ENCODE data around the gene SORT1.

The SORT1 gene

DNA sequence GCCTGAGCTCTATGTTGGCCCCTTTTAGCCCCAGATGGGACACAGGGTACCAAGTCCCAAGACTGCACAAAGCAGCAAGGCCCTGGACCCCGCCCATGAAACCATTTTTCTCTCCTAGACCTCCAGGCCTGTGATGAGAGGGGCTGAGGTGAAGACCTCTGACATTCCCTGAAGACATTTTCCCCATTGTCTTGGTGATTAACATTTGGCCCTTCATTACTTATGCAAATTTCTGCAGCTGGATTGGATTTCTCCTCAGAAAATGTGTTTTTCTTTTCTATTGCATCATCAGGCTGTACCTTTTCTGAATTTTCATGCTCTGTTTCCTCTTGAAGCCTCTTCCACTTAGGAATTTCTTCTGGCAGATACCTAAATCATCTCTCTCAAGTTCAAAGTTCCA, 36.8 kb upstream of the SORT1 start:
- TF ChIP-seq RARB (CRISPR knock-in tag; IDR thresholded peaks at IDR 0.05) (no peak), ARNTL (CRISPR knock-in tag; IDR thresholded peaks at IDR 0.05; ENCODE audit: borderline replicate concordance, low read depth) (no peak), ZC3H10 (CRISPR knock-in tag; IDR thresholded peaks at IDR 0.05) (no peak), PPARA (CRISPR knock-in tag; IDR thresholded peaks at IDR 0.05; ENCODE audit: borderline replicate concordance) (no peak), CSDC2 (CRISPR knock-in tag; IDR thresholded peaks at IDR 0.05) (no peak), ZNF70 (CRISPR knock-in tag; IDR thresholded peaks at IDR 0.05) (no peak), ZNF8 (CRISPR knock-in tag; IDR thresholded peaks at IDR 0.05) (no peak), ZNF565 (CRISPR knock-in tag; conservative IDR thresholded peaks at IDR 0.05; ENCODE audit: low read depth) (no peak), TOX (CRISPR knock-in tag; IDR thresholded peaks at IDR 0.05; ENCODE audit: borderline replicate concordance) (no peak), ISL1 (CRISPR knock-in tag; IDR thresholded peaks at IDR 0.05) (no peak), OSR1 (CRISPR knock-in tag; IDR thresholded peaks at IDR 0.05) (no peak), GLIS3 (CRISPR knock-in tag; IDR thresholded peaks at IDR 0.05) (no peak), ESRRG (CRISPR knock-in tag; IDR thresholded peaks at IDR 0.05) (no peak)
- TF ChIP-seq, protein P1, sequence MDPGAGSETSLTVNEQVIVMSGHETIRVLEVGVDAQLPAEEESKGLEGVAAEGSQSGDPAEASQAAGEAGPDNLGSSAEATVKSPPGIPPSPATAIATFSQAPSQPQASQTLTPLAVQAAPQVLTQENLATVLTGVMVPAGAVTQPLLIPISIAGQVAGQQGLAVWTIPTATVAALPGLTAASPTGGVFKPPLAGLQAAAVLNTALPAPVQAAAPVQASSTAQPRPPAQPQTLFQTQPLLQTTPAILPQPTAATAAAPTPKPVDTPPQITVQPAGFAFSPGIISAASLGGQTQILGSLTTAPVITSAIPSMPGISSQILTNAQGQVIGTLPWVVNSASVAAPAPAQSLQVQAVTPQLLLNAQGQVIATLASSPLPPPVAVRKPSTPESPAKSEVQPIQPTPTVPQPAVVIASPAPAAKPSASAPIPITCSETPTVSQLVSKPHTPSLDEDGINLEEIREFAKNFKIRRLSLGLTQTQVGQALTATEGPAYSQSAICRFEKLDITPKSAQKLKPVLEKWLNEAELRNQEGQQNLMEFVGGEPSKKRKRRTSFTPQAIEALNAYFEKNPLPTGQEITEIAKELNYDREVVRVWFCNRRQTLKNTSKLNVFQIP (CRISPR knock-in tag; IDR thresholded peaks at IDR 0.05; ENCODE audit: borderline replicate concordance, low read depth): no peak
- TF ChIP-seq, protein P2, sequence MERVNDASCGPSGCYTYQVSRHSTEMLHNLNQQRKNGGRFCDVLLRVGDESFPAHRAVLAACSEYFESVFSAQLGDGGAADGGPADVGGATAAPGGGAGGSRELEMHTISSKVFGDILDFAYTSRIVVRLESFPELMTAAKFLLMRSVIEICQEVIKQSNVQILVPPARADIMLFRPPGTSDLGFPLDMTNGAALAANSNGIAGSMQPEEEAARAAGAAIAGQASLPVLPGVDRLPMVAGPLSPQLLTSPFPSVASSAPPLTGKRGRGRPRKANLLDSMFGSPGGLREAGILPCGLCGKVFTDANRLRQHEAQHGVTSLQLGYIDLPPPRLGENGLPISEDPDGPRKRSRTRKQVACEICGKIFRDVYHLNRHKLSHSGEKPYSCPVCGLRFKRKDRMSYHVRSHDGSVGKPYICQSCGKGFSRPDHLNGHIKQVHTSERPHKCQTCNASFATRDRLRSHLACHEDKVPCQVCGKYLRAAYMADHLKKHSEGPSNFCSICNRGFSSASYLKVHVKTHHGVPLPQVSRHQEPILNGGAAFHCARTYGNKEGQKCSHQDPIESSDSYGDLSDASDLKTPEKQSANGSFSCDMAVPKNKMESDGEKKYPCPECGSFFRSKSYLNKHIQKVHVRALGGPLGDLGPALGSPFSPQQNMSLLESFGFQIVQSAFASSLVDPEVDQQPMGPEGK (CRISPR knock-in tag; IDR thresholded peaks at IDR 0.05; ENCODE audit: borderline replicate concordance): no peak
- TF ChIP-seq, protein P3, sequence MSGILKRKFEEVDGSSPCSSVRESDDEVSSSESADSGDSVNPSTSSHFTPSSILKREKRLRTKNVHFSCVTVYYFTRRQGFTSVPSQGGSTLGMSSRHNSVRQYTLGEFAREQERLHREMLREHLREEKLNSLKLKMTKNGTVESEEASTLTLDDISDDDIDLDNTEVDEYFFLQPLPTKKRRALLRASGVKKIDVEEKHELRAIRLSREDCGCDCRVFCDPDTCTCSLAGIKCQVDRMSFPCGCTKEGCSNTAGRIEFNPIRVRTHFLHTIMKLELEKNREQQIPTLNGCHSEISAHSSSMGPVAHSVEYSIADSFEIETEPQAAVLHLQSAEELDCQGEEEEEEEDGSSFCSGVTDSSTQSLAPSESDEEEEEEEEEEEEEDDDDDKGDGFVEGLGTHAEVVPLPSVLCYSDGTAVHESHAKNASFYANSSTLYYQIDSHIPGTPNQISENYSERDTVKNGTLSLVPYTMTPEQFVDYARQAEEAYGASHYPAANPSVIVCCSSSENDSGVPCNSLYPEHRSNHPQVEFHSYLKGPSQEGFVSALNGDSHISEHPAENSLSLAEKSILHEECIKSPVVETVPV (CRISPR knock-in tag; IDR thresholded peaks at IDR 0.05): no peak
- ATAC-seq: no peak

DNA sequence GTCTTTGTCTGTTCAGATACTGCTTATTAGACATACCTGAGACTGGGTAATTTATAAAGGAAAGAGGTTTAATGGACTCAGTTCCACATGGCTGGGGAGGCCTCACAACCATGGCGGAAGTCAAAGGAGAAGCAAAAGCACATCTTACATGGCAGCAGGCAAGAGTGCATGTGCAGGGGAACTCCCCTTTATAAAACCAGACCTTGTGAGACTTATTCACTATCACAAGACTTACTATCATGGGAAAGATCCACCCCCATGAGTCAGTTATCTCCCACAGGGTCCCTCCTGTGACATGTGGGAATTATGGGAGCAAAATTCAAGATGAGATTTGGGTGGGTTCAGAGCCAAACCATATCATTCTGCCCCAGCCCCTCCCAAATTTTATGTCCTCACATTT, 35.6 kb upstream of the SORT1 start:
- TF ChIP-seq ZFP3 (CRISPR knock-in tag; IDR thresholded peaks at IDR 0.05): no peak
- TF ChIP-seq ZNF565 (CRISPR knock-in tag; conservative IDR thresholded peaks at IDR 0.05; ENCODE audit: low read depth): no peak
- TF ChIP-seq, protein P2 (CRISPR knock-in tag; IDR thresholded peaks at IDR 0.05; ENCODE audit: borderline replicate concordance): no peak
- TF ChIP-seq, protein P4, sequence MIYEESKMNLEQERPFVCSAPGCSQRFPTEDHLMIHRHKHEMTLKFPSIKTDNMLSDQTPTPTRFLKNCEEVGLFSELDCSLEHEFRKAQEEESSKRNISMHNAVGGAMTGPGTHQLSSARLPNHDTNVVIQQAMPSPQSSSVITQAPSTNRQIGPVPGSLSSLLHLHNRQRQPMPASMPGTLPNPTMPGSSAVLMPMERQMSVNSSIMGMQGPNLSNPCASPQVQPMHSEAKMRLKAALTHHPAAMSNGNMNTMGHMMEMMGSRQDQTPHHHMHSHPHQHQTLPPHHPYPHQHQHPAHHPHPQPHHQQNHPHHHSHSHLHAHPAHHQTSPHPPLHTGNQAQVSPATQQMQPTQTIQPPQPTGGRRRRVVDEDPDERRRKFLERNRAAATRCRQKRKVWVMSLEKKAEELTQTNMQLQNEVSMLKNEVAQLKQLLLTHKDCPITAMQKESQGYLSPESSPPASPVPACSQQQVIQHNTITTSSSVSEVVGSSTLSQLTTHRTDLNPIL (CRISPR knock-in tag; IDR thresholded peaks at IDR 0.05; ENCODE audit: low read depth): no peak
- no peak for TF ChIP-seq ISL1 (CRISPR knock-in tag; IDR thresholded peaks at IDR 0.05)
- no peak for TF ChIP-seq TOX (CRISPR knock-in tag; IDR thresholded peaks at IDR 0.05; ENCODE audit: borderline replicate concordance)
- TF ChIP-seq, protein P1 (CRISPR knock-in tag; IDR thresholded peaks at IDR 0.05; ENCODE audit: borderline replicate concordance, low read depth): no peak
- TF ChIP-seq PPARA (CRISPR knock-in tag; IDR thresholded peaks at IDR 0.05; ENCODE audit: borderline replicate concordance): no peak
- TF ChIP-seq GLIS3 (CRISPR knock-in tag; IDR thresholded peaks at IDR 0.05): no peak
- TF ChIP-seq, protein P5, sequence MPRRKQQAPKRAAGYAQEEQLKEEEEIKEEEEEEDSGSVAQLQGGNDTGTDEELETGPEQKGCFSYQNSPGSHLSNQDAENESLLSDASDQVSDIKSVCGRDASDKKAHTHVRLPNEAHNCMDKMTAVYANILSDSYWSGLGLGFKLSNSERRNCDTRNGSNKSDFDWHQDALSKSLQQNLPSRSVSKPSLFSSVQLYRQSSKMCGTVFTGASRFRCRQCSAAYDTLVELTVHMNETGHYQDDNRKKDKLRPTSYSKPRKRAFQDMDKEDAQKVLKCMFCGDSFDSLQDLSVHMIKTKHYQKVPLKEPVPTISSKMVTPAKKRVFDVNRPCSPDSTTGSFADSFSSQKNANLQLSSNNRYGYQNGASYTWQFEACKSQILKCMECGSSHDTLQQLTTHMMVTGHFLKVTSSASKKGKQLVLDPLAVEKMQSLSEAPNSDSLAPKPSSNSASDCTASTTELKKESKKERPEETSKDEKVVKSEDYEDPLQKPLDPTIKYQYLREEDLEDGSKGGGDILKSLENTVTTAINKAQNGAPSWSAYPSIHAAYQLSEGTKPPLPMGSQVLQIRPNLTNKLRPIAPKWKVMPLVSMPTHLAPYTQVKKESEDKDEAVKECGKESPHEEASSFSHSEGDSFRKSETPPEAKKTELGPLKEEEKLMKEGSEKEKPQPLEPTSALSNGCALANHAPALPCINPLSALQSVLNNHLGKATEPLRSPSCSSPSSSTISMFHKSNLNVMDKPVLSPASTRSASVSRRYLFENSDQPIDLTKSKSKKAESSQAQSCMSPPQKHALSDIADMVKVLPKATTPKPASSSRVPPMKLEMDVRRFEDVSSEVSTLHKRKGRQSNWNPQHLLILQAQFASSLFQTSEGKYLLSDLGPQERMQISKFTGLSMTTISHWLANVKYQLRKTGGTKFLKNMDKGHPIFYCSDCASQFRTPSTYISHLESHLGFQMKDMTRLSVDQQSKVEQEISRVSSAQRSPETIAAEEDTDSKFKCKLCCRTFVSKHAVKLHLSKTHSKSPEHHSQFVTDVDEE (CRISPR knock-in tag; IDR thresholded peaks at IDR 0.05): no peak
- no peak for TF ChIP-seq TCF4 (CRISPR knock-in tag; IDR thresholded peaks at IDR 0.05; ENCODE audit: borderline replicate concordance)
- no peak for TF ChIP-seq RARB (CRISPR knock-in tag; IDR thresholded peaks at IDR 0.05)
- TF ChIP-seq BACH2 (CRISPR knock-in tag; IDR thresholded peaks at IDR 0.05; ENCODE audit: borderline replicate concordance): no peak
- no peak for TF ChIP-seq OSR1 (CRISPR knock-in tag; IDR thresholded peaks at IDR 0.05)
- TF ChIP-seq ARNTL (CRISPR knock-in tag; IDR thresholded peaks at IDR 0.05; ENCODE audit: borderline replicate concordance, low read depth): no peak
- no peak for TF ChIP-seq SNAI2 (CRISPR knock-in tag; IDR thresholded peaks at IDR 0.05)
- TF ChIP-seq ZNF8 (CRISPR knock-in tag; IDR thresholded peaks at IDR 0.05): no peak
- TF ChIP-seq CSDC2 (CRISPR knock-in tag; IDR thresholded peaks at IDR 0.05): no peak
- TF ChIP-seq ZFP30 (CRISPR knock-in tag; IDR thresholded peaks at IDR 0.05): no peak
- ATAC-seq: no peak

All from SK-N-SH treated with all-trans-retinoic acid at 6 μM for 48 hours (cell line).